H9 (cell line): ENCODE measurements around the gene CABCOCO1. TPM values are rescaled to one million over a fixed set of nuclear protein-coding genes. Genes with fewer than 3 reads are reported as not detected.

Source experiments
- DNase-seq: peaks from one replicate; pipeline ENCODE4 v3.0.0-alpha.2; 2017
- H2AFZ ChIP-seq: one replicate; pipeline ENCODE4 v1.6.1; 2013; ENCODE audit warnings: mild to moderate bottlenecking, low read length, control low read depth, moderate library complexity
- H2AK5ac ChIP-seq: 2 replicates; pipeline ENCODE4 v1.6.1; 2013; ENCODE audit warnings: low read length, control low read depth, mixed read lengths; ENCODE audit not compliant: insufficient read length
- H2BK120ac ChIP-seq: one replicate; pipeline ENCODE4 v1.6.1; 2013; ENCODE audit warnings: low read depth, mild to moderate bottlenecking, low read length, control low read depth, inconsistent platforms; ENCODE audit not compliant: poor library complexity, severe bottlenecking
- H2BK12ac ChIP-seq: 2 replicates; pipeline ENCODE4 v1.6.1; 2013; ENCODE audit warnings: low read length, control low read depth, mixed read lengths, low read depth; ENCODE audit not compliant: insufficient read length
- H2BK15ac ChIP-seq: 2 replicates; pipeline ENCODE4 v1.6.1; 2013; ENCODE audit warnings: low read depth, low read length, control low read depth
- H2BK20ac ChIP-seq: one replicate; pipeline ENCODE4 v1.6.1; 2013; ENCODE audit warnings: low read depth, mild to moderate bottlenecking, low read length, control low read depth, inconsistent platforms; ENCODE audit not compliant: poor library complexity, severe bottlenecking
- H2BK5ac ChIP-seq: 2 replicates; pipeline ENCODE4 v1.6.1; 2013; ENCODE audit warnings: low read length, control low read depth, mixed read lengths; ENCODE audit not compliant: insufficient read length
- H3K14ac ChIP-seq: 2 replicates; pipeline ENCODE4 v1.6.1; 2013; ENCODE audit warnings: low read length, control low read depth; ENCODE audit not compliant: insufficient read depth
- H3K18ac ChIP-seq: 2 replicates; pipeline ENCODE4 v1.6.1; 2013; ENCODE audit warnings: low read depth, mild to moderate bottlenecking, mixed read lengths, low read length, control low read depth; ENCODE audit not compliant: insufficient read length
- H3K23ac ChIP-seq: 2 replicates; pipeline ENCODE4 v1.6.1; 2013; ENCODE audit warnings: low read length, control low read depth, mixed read lengths, low read depth; ENCODE audit not compliant: insufficient read length
- H3K23me2 ChIP-seq: 2 replicates; pipeline ENCODE4 v1.6.1; 2013; ENCODE audit warnings: low read depth, mild to moderate bottlenecking, mixed read lengths, low read length, control low read depth; ENCODE audit not compliant: insufficient read length, poor library complexity, severe bottlenecking
- H3K27ac ChIP-seq: 2 replicates; pipeline ENCODE4 v1.5.1; 2013; ENCODE audit warnings: low read length, control low read depth, mixed read lengths, low read depth; ENCODE audit not compliant: insufficient read length
- H3K27me3 ChIP-seq: 2 replicates; pipeline ENCODE4 v1.6.1; 2013; ENCODE audit warnings: low read length, control low read depth, inconsistent platforms; ENCODE audit not compliant: insufficient read depth
- H3K4ac ChIP-seq: 2 replicates; pipeline ENCODE4 v1.6.1; 2013; ENCODE audit warnings: low read depth, mild to moderate bottlenecking, control low read depth, inconsistent platforms, low read length, moderate library complexity
- H3K4me1 ChIP-seq: 2 replicates; pipeline ENCODE4 v1.6.1; 2013; ENCODE audit warnings: low read length, control low read depth, inconsistent platforms; ENCODE audit not compliant: insufficient read depth
- H3K4me2 ChIP-seq: 2 replicates; pipeline ENCODE4 v1.6.1; 2013; ENCODE audit warnings: low read length, control low read depth, mixed read lengths; ENCODE audit not compliant: insufficient read length, insufficient read depth
- H3K56ac ChIP-seq: 2 replicates; pipeline ENCODE4 v1.6.1; 2013; ENCODE audit warnings: low read depth, mild to moderate bottlenecking, mixed read lengths, low read length, control low read depth; ENCODE audit not compliant: insufficient read length
- H3K79me1 ChIP-seq: 2 replicates; pipeline ENCODE4 v1.6.1; 2013; ENCODE audit warnings: low read depth, mild to moderate bottlenecking, moderate library complexity, low read length, control low read depth, inconsistent platforms; ENCODE audit not compliant: insufficient read depth, poor library complexity, severe bottlenecking
- H3K79me2 ChIP-seq: 2 replicates; pipeline ENCODE4 v1.6.1; 2013; ENCODE audit warnings: low read length, control low read depth, inconsistent platforms; ENCODE audit not compliant: insufficient read depth
- H3K9ac ChIP-seq: 2 replicates; pipeline ENCODE4 v1.6.1; 2013; ENCODE audit warnings: low read length, control low read depth, mixed read lengths; ENCODE audit not compliant: insufficient read length; ENCODE audit errors: extremely low read depth
- H3K9me3 ChIP-seq: one replicate; pipeline ENCODE4 v1.6.1; 2013; ENCODE audit warnings: low read depth, low read length, inconsistent platforms; ENCODE audit not compliant: control insufficient read depth
- H3T11ph ChIP-seq: one replicate; pipeline ENCODE4 v1.6.1; 2013; ENCODE audit warnings: mild to moderate bottlenecking, low read length, control low read depth, inconsistent platforms
- H4K20me1 ChIP-seq: one replicate; pipeline ENCODE4 v1.6.1; 2013; ENCODE audit not compliant: control insufficient read depth, insufficient read length, insufficient read depth
- H4K5ac ChIP-seq: 2 replicates; pipeline ENCODE4 v1.6.1; 2013; ENCODE audit warnings: low read depth, mild to moderate bottlenecking, mixed read lengths, low read length, control low read depth; ENCODE audit not compliant: insufficient read length
- H4K8ac ChIP-seq: replicated peaks from 2 replicates; pipeline ENCODE4 v1.6.1; 2013; ENCODE audit warnings: low read length, control low read depth, mixed read lengths, low read depth; ENCODE audit not compliant: insufficient read length
- H4K91ac ChIP-seq: 2 replicates; pipeline ENCODE4 v1.6.1; 2013; ENCODE audit warnings: low read depth, mild to moderate bottlenecking, moderate library complexity, mixed read lengths, low read length, control low read depth; ENCODE audit not compliant: insufficient read length
- H3K27ac Mint-ChIP-seq, 3 experiments: 2 replicates in 2 of 3; 3 replicates in 1 of 3; pipeline ENCODE4 v1.8.0; 2020 to 2021; ENCODE audit warnings: mixed read lengths in 3 of 3, mild to moderate bottlenecking in 1 of 3, moderate library complexity in 1 of 3
- H3K27me3 Mint-ChIP-seq: 2 replicates; pipeline ENCODE4 v1.8.0; 2021; ENCODE audit warnings: low read depth, mild to moderate bottlenecking, moderate library complexity, mixed read lengths
- H3K36me3 Mint-ChIP-seq, 3 experiments: 2 replicates in 2 of 3; 3 replicates in 1 of 3; pipeline ENCODE4 v1.8.0; 2020 to 2021; ENCODE audit warnings: low read depth in 3 of 3, mixed read lengths in 3 of 3; ENCODE audit not compliant: insufficient read depth in 1 of 3
- H3K4me1 Mint-ChIP-seq, 2 experiments: 2 replicates each; pipeline ENCODE4 v1.8.0; 2020; ENCODE audit warnings: mixed read lengths in 2 of 2
- H3K4me3 Mint-ChIP-seq, 2 experiments: 2 replicates in 1 of 2; 3 replicates in 1 of 2; pipeline ENCODE4 v1.8.0; 2020 to 2021; ENCODE audit warnings: mild to moderate bottlenecking in 2 of 2, mixed read lengths in 2 of 2, moderate library complexity in 1 of 2
- H3K9me3 Mint-ChIP-seq, 2 experiments: 2 replicates in 1 of 2; 3 replicates in 1 of 2; pipeline ENCODE4 v1.8.0; 2020; ENCODE audit warnings: mild to moderate bottlenecking in 2 of 2, mixed read lengths in 2 of 2, moderate library complexity in 1 of 2
- CTCF ChIP-seq: fragments of 200-600 bp; sonication (generic); conservative IDR thresholded peaks from 3 replicates; pipeline ENCODE4 v1.8.0; 2021; ENCODE audit warnings: antibody characterized with exemption, mild to moderate bottlenecking
- WGBS: extraction: QIAGEN DNeasy Blood & Tissue Kit; methylation state at CpG from one replicate; pipeline ENCODE4 v1.1.7; 2013; ENCODE audit warnings: missing lambda C conversion rate, low lambda C conversion rate, mixed read lengths; ENCODE audit not compliant: insufficient read length; ENCODE audit errors: extremely low coverage; 5-methylcytosine and 5-hydroxymethylcytosine counted together
- total RNA-seq: library from RNA; stranded (reverse); gene quantifications from 2 replicates; pipeline ENCODE4 v1.2.1, GENCODE V29; 2021

Gene CABCOCO1
- total RNA-seq, 1 experiment from 2014 or later, result not detected

GRCh38 chr10:61765176-61766087 is 102.7 kb downstream of the CABCOCO1 start:
- Histone ChIP-seq H3K4me2 (no peak overlapping the region), H3K23me2 (no peaks in the 10 kb centered on the region), H3K4ac (no peak overlapping the region), H2AFZ (no peak overlapping the region), H4K5ac (no peak overlapping the region), H3K56ac (no peak overlapping the region), H3K27me3 (no peaks in the 10 kb centered on the region), H3K14ac (no peak overlapping the region), H2AK5ac (no peak overlapping the region), H2BK12ac (no peak overlapping the region), H3K4me1 (no peaks in the 10 kb centered on the region; the same call in 1 of the 2 replicates), H3K18ac (no peak overlapping the region), H4K91ac (no peak overlapping the region), H3K79me2 (no peaks in the 10 kb centered on the region), H2BK20ac (no peak overlapping the region), H3K79me1 (no peaks in the 10 kb centered on the region), H3K27ac (no peak overlapping the region), H2BK5ac (no peak overlapping the region), H2BK120ac (no peak overlapping the region), H3K9ac (no peak overlapping the region), H4K20me1 (no peaks in the 10 kb centered on the region), H3K23ac (no peak overlapping the region), H2BK15ac (no peak overlapping the region), H4K8ac (no peak overlapping the region), H3K9me3 (no peaks in the 10 kb centered on the region), H3T11ph (no peak overlapping the region)
- Mint-ChIP-seq H3K9me3 (no peaks in the 10 kb centered on the region), H3K27ac (no peak overlapping the region), H3K27me3 (no peaks in the 10 kb centered on the region), H3K4me1 (peaks cover 12 to 14% of the 10 kb centered on the region in 2 experiments), H3K4me3 (no peak overlapping the region), H3K36me3 (no peaks in the 10 kb centered on the region)
- WGBS, result no CpG with 5 or more reads among the region's 9 CpGs
- no peak for DNase-seq
- TF ChIP-seq CTCF, result no peak
